Mucosa of descending colon (tissue), 3 donors: Measurements from ENCODE around the gene TP53. TPM values are rescaled to one million over a fixed set of nuclear protein-coding genes. Genes with fewer than 3 reads are reported as not detected.
"Not testable (repeated sequence)": the region's sequence is repeated elsewhere in the genome, so short reads cannot be mapped to it uniquely, and the experiment has no call there.

Experiments used
- ATAC-seq: fragments of 200-7000 bp; cut with Tn5 transposase; one replicate; pipeline ENCODE4 v1.9.1; 2020; ENCODE audit warnings: mild to moderate bottlenecking, moderate library complexity
- DNase-seq, 3 donors: peaks; one replicate each; pipeline ENCODE4 v3.0.0-alpha.2; 2020
- H3K36me3 ChIP-seq: fragments of 200-600 bp; one replicate; pipeline ENCODE4 v1.8.0; 2021; ENCODE audit warnings: low read depth, mild to moderate bottlenecking
- H3K4me1 ChIP-seq: fragments of 200-600 bp; one replicate; pipeline ENCODE4 v1.8.0; 2021; ENCODE audit warnings: low read depth, mild to moderate bottlenecking
- H3K4me3 ChIP-seq: fragments of 200-600 bp; one replicate; pipeline ENCODE4 v1.8.0; 2021; ENCODE audit warnings: mild to moderate bottlenecking
- H3K9me3 ChIP-seq: fragments of 200-600 bp; one replicate; pipeline ENCODE4 v1.8.0; 2021; ENCODE audit warnings: mild to moderate bottlenecking
- CTCF ChIP-seq: fragments of 200-600 bp; IDR thresholded peaks from one replicate; pipeline ENCODE4 v1.8.0; 2022; ENCODE audit warnings: antibody characterized with exemption, mild to moderate bottlenecking
- intact Hi-C, 2 donors: fragments of 100-400 bp; cut with DNase I in 1 of 2; cut with micrococcal nuclease in 1 of 2; formaldehyde crosslinking; loops; one replicate each; pipeline versions ENCODE4 v1.11.0 to v1.11.1; 2022; cut with DNase I, micrococcal nuclease
- total RNA-seq, 3 donors: library from RNA; stranded (reverse); fragmentation: NEBNext Ultra II Directional in 2 of 3; extraction: Animal tissue kit (Norgen Biotek cat#: 25700) in 2 of 3; gene quantifications; one replicate each; pipeline versions ENCODE4 v1.2.1 to v1.2.4, GENCODE V29; 2021 to 2023
- donor health status: DM: no; HTN: no; CAD: no; lungs with moderate emphysema.
- donor health status: DM: no; HTN: no; CAD: no.
- donor health status: DM: no; HTN: yes; CAD: no.

Gene TP53
- total RNA-seq, 3 donors from 2014 or later, result 33.9 to 75.2 (median 57.0) TPM

- no peak for TF ChIP-seq CTCF
- ATAC-seq (no peak), DNase-seq (no peak)
- Histone ChIP-seq H3K4me1 (peaks cover 6% of the 10 kb centered on the region), H3K36me3 (no peaks in the 10 kb centered on the region), H3K4me3 (no peak overlapping the region), H3K9me3 (no peaks in the 10 kb centered on the region)
- intact Hi-C loops, result loop anchor here in 1 of 2 donors (10.0 kb wide), 1 partner anchor 53 kb away; the partner anchor contains the start of genes TP53 and WRAP53
These were observed 55.6 kb downstream of the TP53 start for GRCh38 chr17:7631398-7632380.

GRCh38 chr17:7629939-7630571 is 57.2 kb downstream of the TP53 start, which contains the start of gene SHBG:
Gene SHBG, plus strand, starts transcription at chr17:7630135. Its CDS starts 38 bp downstream, at chr17:7630173.
- DNase-seq (no peak), ATAC-seq (no peak)
- no peak within 1 kb of the TSS for H3K4me3 ChIP-seq
- no peaks in the 10 kb centered on the region for H3K9me3 ChIP-seq
- H3K4me1 ChIP-seq, result peaks cover 9% of the 10 kb centered on the region
- H3K36me3 ChIP-seq, result no peaks in the 10 kb centered on the region
- TF ChIP-seq CTCF, result no peak
- intact Hi-C loops, result loop anchor here in 1 of 2 donors (10.0 kb wide), 1 partner anchor 55 kb away; the partner anchor contains the start of genes TP53 and WRAP53

- H3K36me3 ChIP-seq, result no peaks in the 10 kb centered on the region
- ATAC-seq, result peak; percentile 99
- TF ChIP-seq CTCF, result no peak
- H3K4me3 ChIP-seq, result peak within 1 kb of the TSS; percentile 56
- H3K9me3 ChIP-seq, result no peaks in the 10 kb centered on the region
- intact Hi-C loops, result no loop called here
- DNase-seq, result peak; percentile 95 to 97 (median 96)
- H3K4me1 ChIP-seq, result peaks cover 9% of the 10 kb centered on the region
These were observed 59.8 kb downstream of the TP53 start, which contains the start of gene SAT2 for GRCh38 chr17:7627250-7628121. Gene SAT2, minus strand, starts transcription at chr17:7627821. Its CDS starts 186 bp downstream, at chr17:7627635.

- ATAC-seq (no peak), DNase-seq (no peak)
- Histone ChIP-seq H3K4me3 (peak overlapping the region; percentile 56), H3K9me3 (no peaks in the 10 kb centered on the region), H3K4me1 (peaks cover 9% of the 10 kb centered on the region), H3K36me3 (no peaks in the 10 kb centered on the region)
- TF ChIP-seq CTCF, result no peak
- intact Hi-C loops, result no loop called here
These were observed 60.4 kb downstream of the TP53 start for GRCh38 chr17:7626956-7627249.

GRCh38 chr17:7626307-7626706 is 61.0 kb downstream of the TP53 start:
- Histone ChIP-seq H3K4me3 (no peak overlapping the region), H3K9me3 (no peaks in the 10 kb centered on the region), H3K36me3 (no peaks in the 10 kb centered on the region), H3K4me1 (peaks cover 9% of the 10 kb centered on the region)
- DNase-seq (no peak), ATAC-seq (no peak)
- no peak for TF ChIP-seq CTCF
- intact Hi-C loops, result no loop called here

GRCh38 chr17:7625749-7626148 is 61.5 kb downstream of the TP53 start:
- H3K36me3 ChIP-seq, H3K4me3 ChIP-seq, H3K9me3 ChIP-seq, ATAC-seq, intact Hi-C loops, H3K4me1 ChIP-seq, DNase-seq: not testable (repeated sequence)
